Hepatocyte (in vitro differentiated cells): Measurements from ENCODE around the gene KRT32. TPM values are rescaled to one million over a fixed set of nuclear protein-coding genes. Genes with fewer than 3 reads are reported as not detected.

ENCODE experiments used
- DNase-seq: peaks from one replicate; pipeline ENCODE4 v3.0.0-alpha.2; 2016; ENCODE audit warnings: low spot score
- H2AFZ ChIP-seq: fragments of 200-600 bp; sonication (generic); 2 replicates; pipeline ENCODE4 v1.6.0; 2016; ENCODE audit warnings: antibody characterized with exemption, mild to moderate bottlenecking
- H3K27ac ChIP-seq: fragments of 200-600 bp; sonication (generic); 2 replicates; pipeline ENCODE4 v1.5.1; 2016; ENCODE audit warnings: mild to moderate bottlenecking
- H3K27me3 ChIP-seq: fragments of 200-600 bp; sonication (generic); 2 replicates; pipeline ENCODE4 v1.6.1; 2016
- H3K36me3 ChIP-seq: fragments of 200-600 bp; sonication (generic); replicated peaks from 2 replicates; pipeline ENCODE4 v1.5.1; 2016; ENCODE audit warnings: low read depth; ENCODE audit not compliant: insufficient read depth
- H3K4me1 ChIP-seq: fragments of 200-600 bp; sonication (generic); 2 replicates; pipeline ENCODE4 v1.5.1; 2016; ENCODE audit warnings: mild to moderate bottlenecking, moderate library complexity; ENCODE audit not compliant: insufficient read depth
- H3K4me2 ChIP-seq: fragments of 200-600 bp; sonication (generic); 2 replicates; pipeline ENCODE4 v1.6.0; 2016
- H3K4me3 ChIP-seq: fragments of 200-600 bp; sonication (generic); 2 replicates; pipeline ENCODE4 v1.5.1; 2016; ENCODE audit warnings: mild to moderate bottlenecking
- H3K79me2 ChIP-seq: fragments of 200-600 bp; sonication (generic); 2 replicates; pipeline ENCODE4 v1.6.0; 2017; ENCODE audit warnings: mild to moderate bottlenecking
- H3K9me2 ChIP-seq: fragments of 200-600 bp; sonication (generic); replicated peaks from 2 replicates; pipeline ENCODE4 v1.6.0; 2017; ENCODE audit warnings: mild to moderate bottlenecking; ENCODE audit not compliant: insufficient read depth
- H3K9me3 ChIP-seq: fragments of 200-600 bp; sonication (generic); 2 replicates; pipeline ENCODE4 v1.5.1; 2016; ENCODE audit warnings: low read depth, mild to moderate bottlenecking
- H4K20me1 ChIP-seq: fragments of 200-600 bp; sonication (generic); 2 replicates; pipeline ENCODE4 v1.6.0; 2016; ENCODE audit warnings: mild to moderate bottlenecking; ENCODE audit not compliant: insufficient read depth, poor library complexity, severe bottlenecking
- EZH2 ChIP-seq: fragments of 200-600 bp; sonication (generic); IDR thresholded peaks from 2 replicates; pipeline ENCODE4 v1.6.1; 2016; ENCODE audit warnings: antibody characterized with exemption, mild to moderate bottlenecking, borderline replicate concordance
- EZH2phosphoT487 ChIP-seq: fragments of 200-600 bp; sonication (generic); IDR thresholded peaks from one replicate; pipeline ENCODE4 v1.6.1; 2018; ENCODE audit warnings: antibody characterized with exemption, mild to moderate bottlenecking, low read depth, moderate library complexity; ENCODE audit not compliant: unreplicated experiment, severe bottlenecking
- WGBS: methylation state at CpG from one replicate; pipeline ENCODE4 v1.1.6; 2016; ENCODE audit warnings: low lambda C conversion rate; ENCODE audit errors: missing lambda C conversion rate; 5-methylcytosine and 5-hydroxymethylcytosine counted together
- polyA plus RNA-seq: library from polyadenylated mRNA; unstranded; fragments of >200 nt; fragmentation: Nextera tagmentation; extraction: Ambion mirVana; gene quantifications from 2 replicates; pipeline ENCODE4 v1.2.1, GENCODE V29; 2016
- total RNA-seq: library from RNA; depleted of rRNA; stranded (reverse); fragments of >200 nt; gene quantifications from 2 replicates; pipeline ENCODE4 v1.2.3, GENCODE V29; 2014
- TF ChIP-seq, protein P1 (sequence below): fragments of 200-600 bp; sonication (generic); IDR thresholded peaks from 2 replicates; pipeline ENCODE4 v1.5.1; 2016; ENCODE audit warnings: antibody characterized with exemption, mild to moderate bottlenecking; ENCODE audit not compliant: poor library complexity

KRT32 gene
- total and polyA plus RNA-seq, 2 experiments from 2014 or later, result not detected

DNA sequence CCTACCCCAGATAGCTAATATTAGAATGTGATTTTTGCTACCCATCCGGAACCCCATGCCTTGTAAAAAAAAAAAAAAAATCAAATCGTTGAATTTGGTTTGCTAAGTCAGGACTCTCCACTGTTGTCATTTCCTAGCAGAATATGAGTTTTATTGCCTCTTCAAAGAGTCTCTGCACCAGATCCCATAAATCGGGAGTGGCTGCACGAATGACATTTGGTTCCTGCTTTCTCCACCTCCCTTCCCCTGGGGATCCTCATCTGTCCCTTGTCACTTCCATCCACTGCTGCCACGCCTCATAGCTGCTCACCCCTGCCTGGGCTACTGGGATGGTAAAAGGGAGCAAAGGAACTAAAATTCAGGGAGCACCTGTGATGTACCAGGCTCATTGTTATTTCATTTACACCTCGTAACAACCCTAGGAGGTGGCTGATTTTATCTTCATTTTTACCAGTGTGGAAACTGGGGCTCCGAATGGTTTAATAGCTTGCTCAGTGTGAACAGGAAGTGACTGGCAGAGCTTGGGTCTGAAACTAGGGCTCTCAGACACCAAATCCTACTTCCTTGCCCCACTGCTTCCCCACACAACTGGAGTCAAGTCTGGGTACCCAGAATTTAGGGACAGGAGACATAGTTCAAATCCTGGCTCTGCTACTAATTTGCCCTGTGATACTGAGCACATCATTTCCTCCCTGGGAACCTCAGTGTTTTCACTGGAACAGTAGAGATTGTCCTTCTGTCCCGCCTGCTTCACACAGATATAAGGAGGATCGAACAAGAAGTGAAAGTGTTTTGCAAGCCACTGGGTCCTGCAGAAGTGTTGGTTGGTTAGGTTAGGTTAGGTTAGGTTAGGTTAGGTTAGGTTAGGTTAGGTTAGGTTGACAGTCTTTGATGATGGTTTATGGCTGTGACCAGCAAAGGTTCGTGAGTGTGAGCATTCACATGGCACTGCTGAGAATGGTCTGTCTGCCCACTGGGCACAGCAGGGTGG, 23.1 kb upstream of the KRT32 start:
- H3K9me2 ChIP-seq, result no peaks in the 10 kb centered on the region
- H3K27ac ChIP-seq, result no peak overlapping the region
- no peak overlapping the region for H2AFZ ChIP-seq
- H4K20me1 ChIP-seq, result no peaks in the 10 kb centered on the region
- H3K79me2 ChIP-seq, result no peaks in the 10 kb centered on the region
- H3K27me3 ChIP-seq, result no peaks in the 10 kb centered on the region
- H3K9me3 ChIP-seq, result no peaks in the 10 kb centered on the region
- no peak overlapping the region for H3K4me2 ChIP-seq
- no peaks in the 10 kb centered on the region for H3K36me3 ChIP-seq
- H3K4me3 ChIP-seq, result no peak overlapping the region
- TF ChIP-seq, protein P1, sequence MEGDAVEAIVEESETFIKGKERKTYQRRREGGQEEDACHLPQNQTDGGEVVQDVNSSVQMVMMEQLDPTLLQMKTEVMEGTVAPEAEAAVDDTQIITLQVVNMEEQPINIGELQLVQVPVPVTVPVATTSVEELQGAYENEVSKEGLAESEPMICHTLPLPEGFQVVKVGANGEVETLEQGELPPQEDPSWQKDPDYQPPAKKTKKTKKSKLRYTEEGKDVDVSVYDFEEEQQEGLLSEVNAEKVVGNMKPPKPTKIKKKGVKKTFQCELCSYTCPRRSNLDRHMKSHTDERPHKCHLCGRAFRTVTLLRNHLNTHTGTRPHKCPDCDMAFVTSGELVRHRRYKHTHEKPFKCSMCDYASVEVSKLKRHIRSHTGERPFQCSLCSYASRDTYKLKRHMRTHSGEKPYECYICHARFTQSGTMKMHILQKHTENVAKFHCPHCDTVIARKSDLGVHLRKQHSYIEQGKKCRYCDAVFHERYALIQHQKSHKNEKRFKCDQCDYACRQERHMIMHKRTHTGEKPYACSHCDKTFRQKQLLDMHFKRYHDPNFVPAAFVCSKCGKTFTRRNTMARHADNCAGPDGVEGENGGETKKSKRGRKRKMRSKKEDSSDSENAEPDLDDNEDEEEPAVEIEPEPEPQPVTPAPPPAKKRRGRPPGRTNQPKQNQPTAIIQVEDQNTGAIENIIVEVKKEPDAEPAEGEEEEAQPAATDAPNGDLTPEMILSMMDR, result no peak
- no peak for TF ChIP-seq EZH2phosphoT487
- DNase-seq, result no peak
- WGBS, result 72% methylated on average over 10 of the region's 10 CpGs
- H3K4me1 ChIP-seq, result peaks cover 8% of the 10 kb centered on the region

DNA sequence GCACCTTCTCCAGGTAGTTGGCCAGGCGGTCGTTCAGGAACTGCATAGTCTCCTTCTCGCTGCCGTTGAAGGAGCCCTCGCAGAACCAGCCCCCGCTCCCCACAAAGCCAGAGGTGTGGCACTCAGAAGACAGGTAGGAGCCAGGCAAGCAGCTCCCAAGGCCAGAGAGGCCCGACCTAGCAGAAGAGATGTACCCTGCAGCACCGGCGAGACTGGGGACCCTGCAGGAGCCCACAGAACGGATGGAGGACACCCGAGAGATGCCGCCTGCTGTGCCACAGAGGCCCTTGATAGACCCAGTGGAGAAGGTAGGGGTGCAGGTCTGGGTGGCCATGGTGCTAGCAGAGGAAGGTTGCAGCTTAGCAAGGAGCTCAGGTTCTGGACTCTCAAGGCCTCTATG, 22.3 kb upstream of the KRT32 start, which contains the start of gene KRT36:
KRT36 (minus strand) TSS at position 380 of the 400 bp plus-strand sequence; CDS start at position 334, 46 bp downstream.
- Histone ChIP-seq H3K27ac (no peak within 1 kb of the TSS), H3K9me3 (no peaks in the 10 kb centered on the region), H3K79me2 (no peaks in the 10 kb centered on the region), H2AFZ (no peak within 1 kb of the TSS), H3K4me3 (no peak within 1 kb of the TSS), H4K20me1 (no peaks in the 10 kb centered on the region), H3K27me3 (no peaks in the 10 kb centered on the region), H3K4me1 (peaks cover 8% of the 10 kb centered on the region), H3K4me2 (no peak within 1 kb of the TSS), H3K9me2 (no peaks in the 10 kb centered on the region), H3K36me3 (no peaks in the 10 kb centered on the region)
- WGBS, result 94% methylated on average over 12 of the region's 12 CpGs
- no peak for DNase-seq
- no peak for TF ChIP-seq EZH2phosphoT487
- TF ChIP-seq, protein P1, result no peak

DNA sequence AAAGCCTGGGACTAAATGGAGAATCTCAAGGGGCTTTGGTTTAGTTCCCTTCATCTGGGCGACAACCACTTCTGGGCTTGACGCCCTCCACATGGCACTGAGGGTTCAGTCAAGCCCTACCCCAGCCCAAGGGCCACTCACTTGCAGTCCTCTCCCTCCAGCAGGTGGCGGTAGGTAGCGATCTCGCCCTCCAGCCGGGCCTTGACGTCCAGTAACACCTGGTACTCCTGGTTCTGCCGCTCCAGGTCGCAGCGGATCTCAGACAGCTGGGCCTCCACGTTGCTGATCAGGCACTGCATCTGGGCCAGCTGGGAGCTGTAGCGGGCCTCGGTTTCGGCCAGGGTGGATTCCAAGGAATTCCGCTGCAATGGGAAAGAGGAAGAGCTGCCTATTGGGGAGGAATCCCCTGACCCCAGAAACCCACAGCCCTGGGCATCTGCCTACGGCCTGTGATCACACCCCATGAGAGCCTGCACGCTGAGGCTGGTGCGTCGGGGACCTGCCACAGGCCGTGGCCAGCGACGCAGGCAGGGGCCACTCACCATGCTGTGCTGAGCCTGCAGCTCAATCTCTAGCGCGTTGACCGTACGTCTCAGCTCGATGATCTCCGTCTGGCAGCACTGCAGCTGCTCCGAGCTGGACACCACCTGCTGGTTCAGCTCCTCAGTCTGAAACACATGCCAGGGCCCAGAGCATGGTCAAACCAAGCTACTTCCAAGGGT, 19.8 kb upstream of the KRT32 start:
- Histone ChIP-seq H4K20me1 (no peaks in the 10 kb centered on the region), H3K27me3 (no peaks in the 10 kb centered on the region), H3K4me1 (peaks cover 8% of the 10 kb centered on the region), H3K9me2 (no peaks in the 10 kb centered on the region), H3K27ac (no peak overlapping the region), H3K4me3 (no peak overlapping the region), H3K9me3 (no peaks in the 10 kb centered on the region), H3K4me2 (no peak overlapping the region), H3K79me2 (no peaks in the 10 kb centered on the region), H3K36me3 (no peaks in the 10 kb centered on the region), H2AFZ (no peak overlapping the region)
- no peak for DNase-seq
- 72% methylated on average over 28 of the region's 29 CpGs for WGBS
- TF ChIP-seq EZH2phosphoT487 (no peak), EZH2 (no peak)
- TF ChIP-seq, protein P1, result peak; percentile 27
